HepG2 (cell line): ENCODE data around the gene CLDN15. TPM values are rescaled to one million over a fixed set of nuclear protein-coding genes. Genes with fewer than 3 reads are reported as not detected.

Source experiments
- HMG20A ChIP-seq: IDR thresholded peaks from 2 replicates; pipeline ENCODE4 v1.6.1; 2016; ENCODE audit warnings: borderline replicate concordance
- HNF1A ChIP-seq, 2 experiments: sonication (generic) in 1 of 2; formaldehyde crosslinking in 1 of 2; IDR thresholded peaks; 2 replicates each; pipeline versions ENCODE4 v1.4.0 to v1.6.1; 2016 to 2020; ENCODE audit warnings: borderline replicate concordance in 1 of 2, low read depth in 1 of 2, mild to moderate bottlenecking in 1 of 2, missing genetic modification reagents in 1 of 2
- IKZF1 ChIP-seq: fragments of 450-650 bp; IDR thresholded peaks from 2 replicates; pipeline ENCODE4 v1.7.1; 2016
- JUND ChIP-seq: sonication (generic); formaldehyde crosslinking; IDR thresholded peaks from 2 replicates; pipeline ENCODE4 v1.8.0; 2022; ENCODE audit warnings: mild to moderate bottlenecking, missing genetic modification reagents
- MIER2 ChIP-seq: IDR thresholded peaks from 2 replicates; pipeline ENCODE4 v1.6.1; 2016; ENCODE audit warnings: missing biosample characterization, missing genetic modification reagents
- NKX3-1 ChIP-seq: sonication (generic); formaldehyde crosslinking; IDR thresholded peaks from 2 replicates; pipeline ENCODE4 v1.5.0; 2020; ENCODE audit warnings: missing genetic modification reagents
- STAT5B ChIP-seq: sonication (generic); formaldehyde crosslinking; IDR thresholded peaks from 2 replicates; pipeline ENCODE4 v1.4.0; 2020; ENCODE audit warnings: missing genetic modification reagents
- WIZ ChIP-seq: sonication (generic); formaldehyde crosslinking; IDR thresholded peaks from 2 replicates; pipeline ENCODE4 v1.5.1; 2020; ENCODE audit warnings: mild to moderate bottlenecking, missing genetic modification reagents
- ZNF598 ChIP-seq: sonication (generic); formaldehyde crosslinking; IDR thresholded peaks from 2 replicates; pipeline ENCODE4 v1.5.1; 2020; ENCODE audit warnings: mild to moderate bottlenecking, missing genetic modification reagents, borderline replicate concordance
- ZNF709 ChIP-seq: sonication (generic); formaldehyde crosslinking; IDR thresholded peaks from 2 replicates; pipeline ENCODE4 v1.5.0; 2020; ENCODE audit warnings: mild to moderate bottlenecking, missing genetic modification reagents
- ZNF775 ChIP-seq: sonication (generic); formaldehyde crosslinking; IDR thresholded peaks from 2 replicates; pipeline ENCODE4 v1.4.0; 2020; ENCODE audit warnings: missing genetic modification reagents, mild to moderate bottlenecking, moderate library complexity, borderline replicate concordance
- ZUFSP ChIP-seq: sonication (generic); formaldehyde crosslinking; IDR thresholded peaks from 2 replicates; pipeline ENCODE4 v1.9.0; 2021; ENCODE audit warnings: missing genetic modification reagents, mild to moderate bottlenecking, borderline replicate concordance
- polyA plus RNA-seq, 8 experiments: library from polyadenylated mRNA; depleted of rRNA in 3 of 8; stranded (reverse) in 7 of 8; unstranded in 1 of 8; fragments of >200 nt; fragmentation: Illumina TruSeq in 4 of 8; extraction: Trizol in 4 of 8; gene quantifications; 2 replicates each; pipeline versions ENCODE4 v1.2.1 to v1.2.3, GENCODE V29; 2011 to 2016; ENCODE audit warnings: low read depth in 4 of 8, missing spikeins in 1 of 8, mixed read lengths in 1 of 8; ENCODE audit not compliant: insufficient read depth in 1 of 8
- total RNA-seq, 5 experiments: library from RNA; depleted of rRNA; stranded (reverse); fragments of >200 nt; fragmentation: Illumina TruSeq; extraction: Trizol; gene quantifications; 2 replicates each; pipeline ENCODE4 v1.2.3, GENCODE V29; 2016; ENCODE audit warnings: low read depth in 1 of 5
- TF ChIP-seq, protein P1 (sequence below): IDR thresholded peaks from 2 replicates; pipeline ENCODE4 v1.6.1; 2016; ENCODE audit warnings: missing genetic modification reagents, missing compliant biosample characterization
- TF ChIP-seq, protein P2 (sequence below): sonication (generic); IDR thresholded peaks from 2 replicates; pipeline ENCODE4 v1.6.1; 2016; ENCODE audit warnings: low read depth, borderline replicate concordance

CLDN15 gene
- total and polyA plus RNA-seq, 2 of the 13 experiments (the other 11 are each of a cell fraction or from before 2014, with no cell fraction given) = 7.1 to 17.8 TPM

DNA sequence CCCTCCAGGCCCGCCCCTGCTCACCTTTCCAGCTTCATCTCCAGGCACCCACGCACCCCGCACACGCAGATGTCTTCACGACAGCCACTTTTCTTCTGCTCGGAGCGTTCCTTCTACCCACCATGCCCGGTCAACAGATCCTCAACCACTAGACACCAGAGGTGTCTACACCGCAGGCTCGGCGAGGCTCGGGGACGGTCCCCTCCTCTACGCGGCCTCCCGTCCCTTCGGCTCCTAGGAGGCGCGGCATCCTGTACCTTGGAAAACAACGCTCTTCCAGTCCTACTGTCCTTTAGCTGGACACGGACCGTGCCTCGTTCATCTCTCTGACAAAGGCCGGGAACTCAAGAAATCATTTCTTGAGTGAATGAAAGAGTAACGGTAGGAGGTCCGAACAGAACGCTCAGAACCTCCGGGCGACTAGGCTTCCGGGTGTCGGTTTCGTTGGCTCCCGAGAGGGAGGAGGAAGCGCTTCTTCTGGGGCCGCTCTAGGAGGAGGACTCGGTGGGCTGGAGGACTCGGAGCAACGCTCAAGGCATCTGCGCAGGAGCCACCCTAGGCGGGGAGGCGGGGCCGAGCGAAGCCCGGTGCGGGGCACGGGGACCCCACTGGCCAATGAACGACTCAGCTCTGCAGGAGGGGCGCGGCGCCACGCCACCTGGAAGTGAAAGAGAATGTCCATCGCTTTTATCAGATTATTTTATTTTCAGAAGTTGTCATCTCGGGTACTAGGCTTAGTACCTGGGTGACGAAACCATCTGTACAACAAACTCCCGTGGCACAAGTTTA lies 14.5 kb upstream of the CLDN15 start (continued):
- TF ChIP-seq JUND = no peak
- TF ChIP-seq, protein P1, sequence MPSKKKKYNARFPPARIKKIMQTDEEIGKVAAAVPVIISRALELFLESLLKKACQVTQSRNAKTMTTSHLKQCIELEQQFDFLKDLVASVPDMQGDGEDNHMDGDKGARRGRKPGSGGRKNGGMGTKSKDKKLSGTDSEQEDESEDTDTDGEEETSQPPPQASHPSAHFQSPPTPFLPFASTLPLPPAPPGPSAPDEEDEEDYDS (CRISPR knock-in tag) = 0 out of 2 replicates have a peak, but pooled peaks have one; percentile 48
- no peak for TF ChIP-seq IKZF1
- TF ChIP-seq ZNF709 (CRISPR knock-in tag) = no peak; the same call in 1 of the 2 replicates
- no peak for TF ChIP-seq ZNF775 (CRISPR knock-in tag)
- no peak for TF ChIP-seq STAT5B
- no peak for TF ChIP-seq ZUFSP (CRISPR knock-in tag)
- TF ChIP-seq NKX3-1 (CRISPR knock-in tag) = no peak
- TF ChIP-seq, protein P2, sequence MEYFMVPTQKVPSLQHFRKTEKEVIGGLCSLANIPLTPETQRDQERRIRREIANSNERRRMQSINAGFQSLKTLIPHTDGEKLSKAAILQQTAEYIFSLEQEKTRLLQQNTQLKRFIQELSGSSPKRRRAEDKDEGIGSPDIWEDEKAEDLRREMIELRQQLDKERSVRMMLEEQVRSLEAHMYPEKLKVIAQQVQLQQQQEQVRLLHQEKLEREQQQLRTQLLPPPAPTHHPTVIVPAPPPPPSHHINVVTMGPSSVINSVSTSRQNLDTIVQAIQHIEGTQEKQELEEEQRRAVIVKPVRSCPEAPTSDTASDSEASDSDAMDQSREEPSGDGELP = peak; percentile 19; the same call in 1 of the 2 replicates
- TF ChIP-seq HNF1A (IDR thresholded peaks at IDR 0.05; ENCODE audit: low read depth) = no peak
- TF ChIP-seq HNF1A (CRISPR knock-in tag; IDR thresholded peaks at IDR 0.05; ENCODE audit: borderline replicate concordance) = no peak; the same call in 1 of the 2 replicates
- TF ChIP-seq MIER2 = no peak
- no peak for TF ChIP-seq WIZ
- TF ChIP-seq ZNF598 (CRISPR knock-in tag) = no peak
- TF ChIP-seq HMG20A (CRISPR knock-in tag) = no peak; the same call in 1 of the 2 replicates
